Body of pancreas (tissue), 4 donors: ENCODE results near the gene AUTS2.

ENCODE experiments used
- CTCF ChIP-seq, 7 experiments: fragments of 450-650 bp in 4 of 7; fragments of 200-600 bp in 3 of 7; sonication (generic) in 3 of 7; IDR thresholded peaks; one replicate each; pipeline ENCODE4 v1.5.1; 2016 to 2019; ENCODE audit warnings: antibody characterized with exemption in 7 of 7
- POLR2A ChIP-seq, 3 donors: fragments of 450-650 bp; IDR thresholded peaks; one replicate each; pipeline ENCODE4 v1.6.1; 2016; ENCODE audit warnings: antibody characterized with exemption in 3 of 3, mild to moderate bottlenecking in 2 of 3

GRCh38 chr7:70241536-70242175 lies 643.4 kb downstream of the AUTS2 start:
- TF ChIP-seq CTCF (IDR thresholded peaks at IDR 0.05) (no peak), POLR2A (IDR thresholded peaks at IDR 0.05) (no peak)
